OCI-LY3 (cell line): Measurements from ENCODE around the gene AHRR.

Experiments
- H2AFZ ChIP-seq: fragments of 200-600, 300-600 bp; shearing (Covaris generic); 2 replicates; pipeline ENCODE4 v1.6.0; 2014; ENCODE audit warnings: antibody characterized with exemption, low read depth, low read length
- H3K27ac ChIP-seq: fragments of 200-600, 300-600 bp; sonication (generic); 2 replicates; pipeline ENCODE4 v1.5.1; 2014; ENCODE audit warnings: mild to moderate bottlenecking, low read length, moderate library complexity, mixed read lengths
- H3K27me3 ChIP-seq: fragments of 200-600, 300-600 bp; sonication (generic); 2 replicates; pipeline ENCODE4 v1.6.1; 2014; ENCODE audit warnings: low read depth, low read length, mixed read lengths
- H3K36me3 ChIP-seq: fragments of 200-600, 300-600 bp; sonication (generic); replicated peaks from 2 replicates; pipeline ENCODE3; 2014; ENCODE audit warnings: low read depth, low read length, mixed read lengths
- H3K4me1 ChIP-seq: fragments of 300-600, 200-600 bp; sonication (generic); 2 replicates; pipeline ENCODE4 v1.6.1; 2014; ENCODE audit warnings: low read length, mixed read lengths
- H3K4me2 ChIP-seq: fragments of 200-600, 300-600 bp; sonication (generic); 2 replicates; pipeline ENCODE4 v1.6.1; 2014; ENCODE audit warnings: low read length, mixed read lengths
- H3K4me3 ChIP-seq: fragments of 300-600, 200-600 bp; sonication (generic); 2 replicates; pipeline ENCODE4 v1.5.1; 2014; ENCODE audit warnings: antibody characterized with exemption, mild to moderate bottlenecking, low read length, moderate library complexity
- H3K79me2 ChIP-seq: fragments of 300-600, 200-600 bp; shearing (Covaris generic); 2 replicates; pipeline ENCODE4 v1.6.1; 2014; ENCODE audit warnings: mild to moderate bottlenecking, low read length, mixed read lengths
- H3K9ac ChIP-seq: fragments of 300-600, 200-600 bp; shearing (Covaris generic); 2 replicates; pipeline ENCODE4 v1.6.0; 2014; ENCODE audit warnings: mild to moderate bottlenecking, low read length, moderate library complexity
- H3K9me3 ChIP-seq: fragments of 200-600, 300-600 bp; shearing (Covaris generic); 2 replicates; pipeline ENCODE4 v1.6.1; 2014; ENCODE audit warnings: low read length, mixed read lengths; ENCODE audit not compliant: insufficient read depth
- H4K20me1 ChIP-seq: fragments of 200-600, 300-600 bp; sonication (generic); 2 replicates; pipeline ENCODE4 v1.6.1; 2016; ENCODE audit warnings: low read length, mixed read lengths; ENCODE audit not compliant: insufficient read depth
- CTCF ChIP-seq: fragments of 200-600, 300-600 bp; sonication (generic); IDR thresholded peaks from 2 replicates; pipeline ENCODE4 v1.5.1; 2014; ENCODE audit warnings: antibody characterized with exemption, low read length, low read depth
- EZH2phosphoT487 ChIP-seq: fragments of 200-600 bp; shearing (Covaris generic); IDR thresholded peaks from 2 replicates; pipeline ENCODE4 v1.6.1; 2018; ENCODE audit warnings: antibody characterized with exemption, mixed run types, low read depth

The AHRR gene

GRCh38 chr5:476102-476813, 154.7 kb downstream of the AHRR start:
- H3K27ac ChIP-seq: no peak overlapping the region
- H3K9ac ChIP-seq: no peak overlapping the region
- no peaks in the 10 kb centered on the region for H4K20me1 ChIP-seq
- no peak overlapping the region for H2AFZ ChIP-seq
- no peaks in the 10 kb centered on the region for H3K9me3 ChIP-seq
- H3K27me3 ChIP-seq: no peaks in the 10 kb centered on the region
- no peak overlapping the region for H3K4me3 ChIP-seq
- TF ChIP-seq CTCF (no peak), EZH2phosphoT487 (no peak)
- peaks cover 6% of the 10 kb centered on the region for H3K36me3 ChIP-seq
- peaks cover 15% of the 10 kb centered on the region for H3K79me2 ChIP-seq
- H3K4me1 ChIP-seq: peaks cover 7% of the 10 kb centered on the region
- H3K4me2 ChIP-seq: no peak overlapping the region

GRCh38 chr5:476814-477175, 155.3 kb downstream of the AHRR start:
- Histone ChIP-seq H3K4me2 (no peak overlapping the region), H4K20me1 (no peaks in the 10 kb centered on the region), H3K27ac (no peak overlapping the region), H3K9me3 (no peaks in the 10 kb centered on the region), H3K36me3 (peaks cover under 1% of the 10 kb centered on the region), H3K4me3 (no peak overlapping the region), H3K4me1 (peaks cover 2% of the 10 kb centered on the region), H2AFZ (no peak overlapping the region), H3K79me2 (peaks cover 10% of the 10 kb centered on the region), H3K9ac (no peak overlapping the region), H3K27me3 (no peaks in the 10 kb centered on the region)
- TF ChIP-seq EZH2phosphoT487 (no peak), CTCF (no peak)

- Histone ChIP-seq H2AFZ (no peak overlapping the region), H3K4me2 (no peak overlapping the region), H3K9ac (no peak overlapping the region), H3K4me3 (no peak overlapping the region), H4K20me1 (no peaks in the 10 kb centered on the region), H3K36me3 (no peaks in the 10 kb centered on the region), H3K4me1 (no peaks in the 10 kb centered on the region), H3K79me2 (peaks cover 5% of the 10 kb centered on the region), H3K9me3 (no peaks in the 10 kb centered on the region), H3K27ac (no peak overlapping the region), H3K27me3 (no peaks in the 10 kb centered on the region)
- TF ChIP-seq EZH2phosphoT487 (no peak), CTCF (no peak)
Observed at GRCh38 chr5:477247-477646, 155.7 kb downstream of the AHRR start.

- no peak overlapping the region for H3K4me3 ChIP-seq
Observed at GRCh38 chr5:477871-478270, 156.4 kb downstream of the AHRR start.

More at GRCh38 chr5:477871-478270, 156.4 kb downstream of the AHRR start:
- TF ChIP-seq CTCF: no peak
- TF ChIP-seq EZH2phosphoT487: no peak
- H3K4me2 ChIP-seq: no peak overlapping the region
- H4K20me1 ChIP-seq: no peaks in the 10 kb centered on the region
- H3K4me1 ChIP-seq: no peaks in the 10 kb centered on the region
- no peaks in the 10 kb centered on the region for H3K27me3 ChIP-seq
- no peaks in the 10 kb centered on the region for H3K36me3 ChIP-seq
- H3K79me2 ChIP-seq: no peaks in the 10 kb centered on the region; the same call in 1 of the 2 replicates
- H3K9ac ChIP-seq: no peak overlapping the region
- H3K27ac ChIP-seq: no peak overlapping the region
- no peaks in the 10 kb centered on the region for H3K9me3 ChIP-seq
- H2AFZ ChIP-seq: no peak overlapping the region
